GM18868 (cell line): Measurements from ENCODE around the gene QRFP.
"Not testable (repeated sequence)": the region's sequence is repeated elsewhere in the genome, so short reads cannot be mapped to it uniquely, and the experiment has no call there.

Source experiments
- ATAC-seq: cut with Tn5 transposase; IDR thresholded peaks from one replicate; pipeline ENCODE4 v1.9.1; 2021; ENCODE audit warnings: mild to moderate bottlenecking, moderate library complexity; ENCODE audit not compliant: unreplicated experiment

QRFP gene

DNA sequence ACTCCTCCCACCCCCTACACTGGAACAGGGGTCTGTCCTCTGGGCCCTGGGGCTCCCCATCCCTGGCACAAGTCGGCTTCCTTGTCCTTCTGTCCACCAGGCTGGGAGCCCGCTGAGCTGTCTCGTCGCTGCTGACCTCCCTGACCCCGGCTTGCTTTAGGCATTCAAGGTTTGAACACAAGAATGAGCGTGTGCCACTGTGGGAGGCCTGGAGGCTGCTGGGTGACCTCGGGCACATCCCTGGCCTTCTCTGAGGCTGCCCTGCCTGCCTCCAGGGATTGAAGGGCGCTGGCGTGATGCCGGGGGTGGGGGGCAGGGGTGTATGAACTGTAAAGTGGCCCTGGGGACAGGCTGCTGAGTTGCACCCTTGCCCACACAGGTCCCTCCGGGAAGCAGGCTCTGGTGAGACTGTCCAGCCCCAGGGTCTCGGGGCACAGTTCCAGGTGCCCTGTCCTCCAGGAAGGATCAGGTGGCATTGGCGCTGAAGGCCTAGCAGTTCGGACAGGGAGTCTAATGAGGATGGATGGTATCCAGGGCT is 24.2 kb upstream of the QRFP start:
- no peak for ATAC-seq

DNA sequence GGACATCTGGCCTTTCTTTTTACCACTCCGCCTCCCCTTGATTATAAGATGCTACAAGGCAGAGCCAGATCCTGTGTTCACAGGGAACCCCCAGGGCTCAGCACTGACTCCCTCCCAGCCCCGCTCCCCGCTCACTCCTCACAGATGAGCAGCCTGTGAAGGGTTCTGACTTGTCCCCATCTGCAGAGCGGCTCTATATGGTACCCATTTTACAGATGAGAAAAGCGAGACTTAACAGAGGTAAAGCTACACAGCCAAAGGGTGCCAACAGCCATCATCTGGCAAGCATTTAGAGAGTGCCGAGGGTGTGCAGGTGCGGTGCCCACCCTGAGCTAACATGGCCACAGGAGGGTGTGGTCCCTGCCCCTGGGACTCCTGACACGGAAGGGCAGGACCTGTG is 23.6 kb upstream of the QRFP start:
- no peak for ATAC-seq

DNA sequence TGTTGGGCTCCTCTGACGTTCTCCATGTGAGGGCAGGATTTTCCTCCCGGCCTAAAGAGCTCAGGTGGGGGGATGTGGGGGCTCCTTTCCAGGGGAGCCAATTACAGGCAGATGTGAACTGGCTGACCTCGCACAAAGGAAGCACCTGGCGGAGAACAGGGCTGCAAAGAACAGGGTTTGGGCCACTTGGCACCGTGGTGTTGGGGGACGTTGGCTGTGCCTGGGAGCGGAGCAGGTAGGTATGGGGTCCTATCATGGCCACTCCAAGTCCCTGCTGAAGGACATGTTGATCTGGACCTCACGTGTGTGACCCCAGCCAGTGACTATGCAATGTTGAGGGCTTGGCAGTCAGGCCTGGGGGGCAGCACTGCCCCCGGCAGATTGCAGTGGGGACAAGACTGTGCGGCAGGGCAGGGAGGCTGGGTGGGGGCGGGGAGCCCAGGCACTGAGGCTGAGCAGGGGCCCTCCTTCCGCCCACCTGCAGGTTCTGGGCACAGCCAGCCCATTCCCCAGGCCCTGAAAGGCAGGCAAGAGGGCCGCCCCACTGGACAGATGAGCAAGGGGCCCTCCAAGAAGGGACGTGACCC is 23.0 kb upstream of the QRFP start:
- no peak for ATAC-seq

DNA sequence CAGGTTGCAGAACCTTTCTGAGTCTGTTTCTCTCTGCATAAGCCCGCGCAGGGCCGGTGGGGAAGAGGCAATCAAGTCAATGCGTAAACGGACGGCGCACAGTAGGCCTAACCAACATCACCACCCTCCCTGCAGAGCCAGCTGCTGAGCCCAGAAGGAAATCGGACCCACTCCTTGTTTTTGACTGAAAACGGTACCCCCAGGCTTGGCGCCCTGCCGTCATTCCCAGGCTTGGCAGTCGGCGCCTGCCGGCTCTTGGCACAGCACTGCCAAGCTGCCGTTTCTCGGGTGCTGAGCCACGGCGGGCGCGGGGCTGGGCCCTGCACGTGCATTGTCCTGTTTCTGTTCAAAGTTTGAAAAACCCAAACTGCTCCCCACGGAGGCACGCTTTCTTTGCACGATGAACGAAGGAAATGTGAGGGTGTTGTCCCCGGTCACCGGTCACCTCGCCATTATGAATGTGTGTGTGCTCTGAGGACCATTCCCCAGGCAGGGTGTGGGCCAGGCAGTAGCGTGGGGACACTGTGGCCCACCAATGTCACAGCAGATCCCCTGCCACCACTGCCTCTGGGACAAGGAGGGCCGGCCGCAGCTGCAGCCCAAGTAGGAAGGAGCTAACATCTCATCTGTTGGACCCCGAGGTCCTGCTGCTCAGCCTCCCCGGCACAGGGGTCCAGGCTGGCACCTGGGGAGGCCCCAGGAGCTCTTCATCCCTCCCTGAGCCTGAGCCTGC is 22.4 kb upstream of the QRFP start:
- ATAC-seq, result no peak

DNA sequence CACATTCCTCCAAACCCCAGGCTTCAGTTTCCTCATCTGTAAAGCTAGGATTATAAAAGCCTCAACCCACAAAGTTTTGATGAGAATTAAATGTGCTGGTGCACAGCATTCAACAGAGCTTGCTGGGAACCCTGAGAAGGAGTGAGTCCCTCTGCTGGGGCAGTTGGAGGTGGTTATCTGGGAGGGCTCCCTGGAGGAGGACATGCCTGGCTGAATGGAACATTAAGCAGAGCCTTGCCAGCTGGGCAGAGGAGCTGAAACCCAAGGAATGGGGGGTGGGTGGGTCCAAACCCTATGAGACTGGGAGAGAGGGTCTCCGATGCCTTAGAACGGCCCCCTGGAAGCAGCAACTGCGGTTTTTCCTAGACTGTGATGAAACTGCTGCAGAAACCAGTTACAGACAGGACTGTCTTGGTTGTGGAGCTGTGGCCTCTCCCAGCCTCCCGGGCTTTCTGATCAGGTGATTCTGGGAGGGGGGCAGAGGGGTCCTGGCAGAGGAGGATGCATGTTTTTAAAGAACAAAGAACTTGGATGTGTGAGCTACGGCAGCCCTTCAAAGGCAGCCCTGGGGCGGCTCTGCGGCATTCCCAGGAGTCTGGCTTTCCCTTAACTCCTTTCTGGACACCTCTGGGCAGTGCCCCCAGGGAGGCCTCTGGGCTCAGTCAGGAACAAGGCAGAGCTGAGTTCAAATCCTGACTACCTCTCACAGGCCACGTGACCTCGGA is 21.7 kb upstream of the QRFP start:
- no peak for ATAC-seq

DNA sequence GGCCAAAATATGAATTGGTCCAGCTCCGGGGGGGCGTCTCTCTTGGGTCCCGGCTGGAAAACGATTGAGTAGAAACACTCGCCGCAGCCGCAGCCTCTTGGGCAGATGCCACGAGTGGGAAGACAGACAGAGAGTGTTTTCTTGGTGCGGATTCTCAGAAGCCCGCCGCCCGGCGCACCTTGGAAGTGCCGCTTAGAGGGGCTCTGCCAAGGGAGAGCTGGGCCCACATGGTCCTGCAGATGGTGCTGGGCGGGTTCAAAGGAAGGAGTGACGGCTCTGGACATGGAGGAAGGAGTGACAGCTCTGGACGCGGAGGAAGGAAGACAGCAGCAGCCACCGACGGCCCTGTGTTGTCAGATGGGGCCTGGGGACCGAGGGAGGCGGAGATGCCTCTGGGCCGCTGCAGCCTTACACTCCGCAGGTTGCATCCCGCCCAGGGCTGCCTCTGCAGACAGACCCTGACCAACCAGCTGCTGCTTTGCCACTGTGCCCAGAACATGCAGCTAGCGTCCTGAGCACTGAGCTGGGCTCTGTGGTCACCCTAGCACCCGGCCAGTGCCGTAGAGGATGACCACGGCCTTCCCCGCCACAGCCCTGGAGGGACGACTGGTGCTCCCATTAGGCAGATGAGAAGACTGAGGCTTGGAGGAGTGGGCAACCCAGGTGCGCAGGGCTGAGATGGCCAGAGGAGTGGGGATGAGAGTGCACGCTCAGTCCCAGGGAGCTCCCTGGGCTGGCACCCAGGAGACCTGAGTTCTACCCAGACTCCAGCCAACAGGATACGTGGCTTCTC is 20.8 kb upstream of the QRFP start:
- no peak for ATAC-seq

DNA sequence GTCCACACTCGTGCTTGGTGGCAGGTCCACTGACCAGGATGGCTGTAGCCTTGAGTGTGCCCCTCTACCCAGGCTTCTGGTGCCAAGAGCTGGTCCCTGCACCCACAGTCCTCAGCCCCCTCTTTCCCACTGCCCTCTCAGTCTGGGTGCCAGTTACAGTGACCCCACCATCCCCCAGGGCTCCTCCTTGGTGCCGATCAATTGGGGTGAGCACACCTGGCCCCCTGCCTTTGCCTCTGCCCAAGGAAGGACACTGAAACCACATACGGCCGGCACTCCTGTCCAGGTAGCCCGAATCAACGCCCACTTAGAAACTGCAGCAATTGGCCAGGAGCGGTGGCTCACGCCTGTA is 18.5 kb upstream of the QRFP start:
- no peak for ATAC-seq

DNA sequence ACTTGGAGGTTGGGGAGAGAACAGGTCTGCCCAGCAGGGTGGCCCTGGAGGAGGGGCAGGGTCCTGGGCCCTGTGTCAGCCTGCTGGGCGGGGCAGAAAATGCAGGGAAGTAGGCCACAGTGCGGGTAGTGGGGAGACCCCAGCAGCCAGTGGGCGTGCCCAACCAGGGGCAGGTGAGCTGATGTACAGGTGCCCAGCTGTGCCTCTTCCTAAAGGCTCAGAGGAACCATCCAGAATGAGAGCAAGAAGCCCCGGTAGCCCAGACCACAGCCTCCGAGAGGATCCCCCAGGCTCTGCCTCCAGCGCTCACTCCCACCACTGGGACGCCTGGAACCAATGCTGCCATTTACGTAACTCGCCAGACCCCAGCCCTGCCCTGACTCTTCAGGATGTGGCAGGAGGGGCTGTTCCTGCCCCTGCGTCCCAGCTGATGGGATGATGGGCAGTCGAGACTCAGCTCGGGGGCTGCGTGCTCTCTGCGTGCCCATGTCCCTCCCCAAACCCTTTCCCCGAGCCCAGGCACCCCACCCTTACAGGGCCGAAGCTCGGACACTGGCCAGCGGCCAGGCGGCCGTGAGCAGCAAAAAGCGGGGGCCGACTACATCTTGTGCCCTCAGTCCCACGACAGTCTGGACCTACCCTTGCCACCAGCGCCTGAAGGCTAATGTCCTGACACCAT is 17.9 kb upstream of the QRFP start:
- no peak for ATAC-seq

DNA sequence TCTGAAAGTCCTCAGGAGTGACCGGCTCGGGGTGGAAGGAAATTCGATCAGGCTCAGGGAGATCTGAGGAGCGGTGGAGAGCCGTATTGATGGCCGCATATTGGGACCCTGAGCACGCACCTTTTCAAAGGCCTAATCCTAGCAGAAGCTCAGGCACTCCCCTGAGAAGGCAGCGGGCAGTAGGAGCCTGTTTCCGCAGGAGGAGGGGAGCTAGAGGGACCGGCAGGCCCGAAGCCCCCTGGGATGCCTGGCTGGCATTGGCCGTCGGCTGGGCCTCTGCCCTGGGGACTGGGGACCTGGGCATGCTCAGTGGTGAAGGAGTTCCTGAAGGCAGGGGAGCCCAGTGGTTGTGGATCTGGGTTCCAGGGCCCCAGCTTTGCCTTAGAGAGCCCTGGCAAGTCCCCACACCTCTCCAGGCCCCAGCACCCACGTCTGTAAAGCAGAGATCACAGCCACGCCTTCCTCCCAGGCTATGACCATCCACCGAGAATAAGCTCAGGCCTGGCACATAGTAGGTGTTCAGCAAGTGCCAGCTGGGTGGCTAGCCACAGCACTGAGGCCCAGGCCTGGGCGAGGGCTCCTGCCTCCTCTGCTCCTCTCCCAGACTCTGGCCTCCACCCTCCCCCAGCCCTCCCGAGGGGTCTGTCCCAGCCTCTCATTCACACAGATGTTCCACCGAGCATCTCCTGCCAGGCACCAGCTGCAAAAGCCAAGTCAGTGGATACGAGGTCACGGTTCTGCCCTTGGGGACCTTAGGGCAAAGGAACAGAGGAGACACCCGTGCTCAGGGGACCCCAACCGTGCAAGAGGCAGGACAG is 17.2 kb upstream of the QRFP start:
- no peak for ATAC-seq

DNA sequence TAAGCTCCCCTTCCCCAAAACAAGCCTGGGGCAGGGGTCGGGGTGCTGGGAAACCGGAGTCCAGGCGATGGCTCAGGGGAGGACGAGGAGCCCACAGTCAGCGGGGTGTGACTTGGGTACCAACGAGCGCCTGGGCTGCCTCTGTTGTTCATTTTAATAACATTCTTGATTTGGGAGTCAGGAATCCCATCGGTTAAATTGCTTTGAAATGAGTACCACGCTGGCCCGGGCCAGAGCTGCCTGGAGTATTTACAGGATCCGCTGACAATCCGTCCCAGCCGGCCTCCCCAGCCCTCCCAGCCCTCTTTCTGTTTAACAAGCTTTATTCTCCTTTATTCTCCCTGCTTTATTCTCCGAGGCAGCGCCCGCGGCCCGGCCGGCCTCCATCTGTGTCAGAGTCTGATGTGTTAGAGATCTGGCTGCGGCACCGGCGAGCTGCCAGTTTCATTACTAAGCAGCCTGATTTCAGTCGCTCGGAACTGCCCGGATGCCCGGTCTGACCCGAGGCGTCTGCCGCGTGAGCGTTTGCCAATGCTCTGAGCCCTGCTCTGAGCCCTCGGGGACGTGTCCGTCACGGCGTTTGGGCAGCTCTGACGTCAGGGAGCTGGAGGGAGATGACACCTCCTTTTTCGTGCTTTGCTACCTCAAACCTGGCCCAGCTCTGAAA is 16.5 kb upstream of the QRFP start:
- ATAC-seq, result no peak

DNA sequence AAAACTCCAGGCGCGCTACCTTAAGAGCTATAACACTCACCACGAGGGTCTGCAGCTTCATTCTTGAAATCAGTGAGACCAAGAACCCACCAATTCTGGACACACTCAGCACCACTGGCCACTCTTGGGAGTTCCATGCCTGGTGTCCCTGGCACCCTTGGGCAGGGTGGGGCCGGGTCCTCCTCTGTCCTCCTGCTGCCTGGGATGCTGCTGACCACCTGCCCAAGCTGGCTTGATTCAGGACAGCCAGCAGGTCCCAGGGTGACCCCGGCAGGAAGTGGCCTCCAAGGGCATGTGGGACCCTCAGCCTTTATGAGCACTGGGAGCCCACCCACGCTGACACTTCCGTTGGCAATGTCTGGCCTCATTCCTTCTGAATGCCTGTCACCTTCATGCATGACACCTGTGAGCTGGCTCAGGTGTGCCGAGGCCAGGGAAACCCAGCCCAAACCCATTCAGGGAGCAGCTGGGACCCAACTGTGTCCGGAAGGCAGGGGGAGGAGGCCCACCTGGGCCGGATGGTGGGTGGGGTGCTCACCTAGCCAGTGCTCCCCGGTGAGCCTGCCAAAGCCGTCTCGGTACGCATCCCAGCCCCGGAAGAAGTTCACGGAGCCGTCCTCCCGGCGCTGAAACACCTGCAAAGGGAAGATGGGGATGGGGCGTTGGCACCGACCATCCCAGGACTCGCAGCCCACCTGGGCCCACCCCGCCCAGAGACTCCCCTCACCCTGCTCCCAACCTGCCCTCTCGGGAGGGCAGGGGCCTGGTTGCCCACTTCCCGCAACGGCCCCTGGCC is 14.8 kb upstream of the QRFP start:
- ATAC-seq, result no peak

DNA sequence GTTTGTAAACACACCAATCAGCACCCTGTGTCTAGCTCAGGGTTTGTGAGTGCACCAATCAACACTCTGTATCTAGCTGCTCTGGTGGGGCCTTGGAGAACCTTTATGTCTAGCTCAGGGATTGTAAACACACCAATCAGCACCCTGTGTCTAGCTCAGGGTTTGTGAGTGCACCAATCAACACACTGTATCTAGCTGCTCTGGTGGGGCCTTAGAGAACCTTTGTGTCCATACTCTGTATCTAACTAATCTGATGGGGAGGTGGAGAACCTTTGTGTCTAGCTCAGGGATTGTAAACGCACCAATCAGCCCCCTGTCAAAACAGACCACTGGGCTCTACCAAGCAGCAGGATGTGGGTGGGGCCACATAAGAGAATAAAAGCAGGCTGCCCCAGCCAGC is 14.1 kb upstream of the QRFP start:
- not testable (repeated sequence) for ATAC-seq

DNA sequence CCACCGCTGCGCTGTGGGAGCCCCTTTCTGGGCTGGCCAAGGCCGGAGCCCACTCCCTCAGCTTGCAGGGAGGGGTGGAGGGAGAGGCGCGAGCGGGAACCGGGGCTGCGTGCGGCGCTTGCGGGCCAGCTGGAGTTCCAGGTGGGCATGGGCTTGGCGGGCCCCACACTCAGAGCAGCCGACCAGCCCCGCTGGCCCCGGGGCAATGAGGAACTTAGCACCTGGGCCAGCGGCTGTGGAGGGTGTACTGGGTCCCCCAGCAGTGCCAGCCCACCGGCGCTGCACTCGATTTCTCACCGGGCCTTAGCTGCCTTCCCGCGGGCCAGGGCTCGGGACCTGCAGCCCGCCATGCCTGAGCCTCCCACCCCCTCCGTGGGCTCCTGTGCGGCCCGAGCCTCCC is 13.4 kb upstream of the QRFP start:
- not testable (repeated sequence) for ATAC-seq

DNA sequence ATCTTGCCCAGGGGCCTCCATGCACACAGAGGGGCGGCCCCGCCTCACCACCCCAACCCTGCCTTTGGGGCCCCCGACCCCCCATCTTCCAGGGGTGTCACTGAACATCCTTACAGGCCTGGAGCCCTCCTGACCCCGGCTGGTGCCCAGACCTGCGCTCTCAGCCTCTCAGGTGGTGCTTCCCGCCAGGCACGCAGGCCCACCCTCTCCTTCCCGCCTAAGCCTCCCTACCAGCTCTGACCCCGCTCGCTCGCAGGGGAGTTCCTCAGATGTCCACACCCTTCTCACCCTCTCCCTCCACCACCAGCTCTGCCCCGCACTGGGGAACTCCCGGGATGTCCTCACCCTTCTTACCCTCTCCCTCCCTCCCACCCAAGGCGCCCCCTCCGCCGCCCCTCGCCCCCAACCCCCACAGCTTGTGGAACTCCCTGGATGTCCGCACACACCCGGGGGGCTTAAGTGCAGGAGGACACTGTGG is 12.3 kb upstream of the QRFP start:
- no peak for ATAC-seq

DNA sequence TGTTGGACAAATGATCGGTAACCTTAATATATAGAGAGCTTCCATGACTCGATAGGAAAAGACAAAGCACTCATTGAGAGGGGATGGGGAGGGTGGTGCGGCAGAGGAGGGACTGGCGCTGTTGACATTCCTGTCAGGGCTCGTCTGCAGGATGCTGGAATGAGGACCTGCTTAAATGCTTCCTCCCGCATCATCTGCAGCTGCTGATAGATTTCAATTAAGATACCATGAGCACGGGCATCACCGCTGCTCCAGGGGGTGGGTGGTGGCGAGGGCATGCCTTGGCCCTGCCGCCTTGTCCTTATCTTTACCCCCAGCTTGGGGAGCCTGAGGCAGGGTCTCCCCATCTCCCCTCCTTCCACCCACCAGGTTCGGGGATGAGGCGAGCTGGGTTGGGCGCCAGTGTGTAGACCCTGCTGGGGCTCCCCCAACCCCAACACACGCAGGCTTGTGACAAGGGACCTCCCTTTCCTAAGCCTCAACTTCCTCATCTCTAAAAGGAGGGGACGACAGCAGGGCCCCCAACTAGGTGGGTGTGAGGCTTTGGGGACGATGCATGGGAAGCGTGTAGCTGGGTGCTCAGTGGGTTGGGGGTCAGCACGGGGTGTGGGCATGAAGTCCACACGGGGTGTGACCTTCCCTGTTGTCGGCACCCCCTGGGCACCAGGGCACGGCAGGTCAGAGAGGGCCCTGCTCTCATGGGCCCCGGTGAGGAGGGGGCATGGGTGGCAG is 11.7 kb upstream of the QRFP start:
- ATAC-seq, result no peak

DNA sequence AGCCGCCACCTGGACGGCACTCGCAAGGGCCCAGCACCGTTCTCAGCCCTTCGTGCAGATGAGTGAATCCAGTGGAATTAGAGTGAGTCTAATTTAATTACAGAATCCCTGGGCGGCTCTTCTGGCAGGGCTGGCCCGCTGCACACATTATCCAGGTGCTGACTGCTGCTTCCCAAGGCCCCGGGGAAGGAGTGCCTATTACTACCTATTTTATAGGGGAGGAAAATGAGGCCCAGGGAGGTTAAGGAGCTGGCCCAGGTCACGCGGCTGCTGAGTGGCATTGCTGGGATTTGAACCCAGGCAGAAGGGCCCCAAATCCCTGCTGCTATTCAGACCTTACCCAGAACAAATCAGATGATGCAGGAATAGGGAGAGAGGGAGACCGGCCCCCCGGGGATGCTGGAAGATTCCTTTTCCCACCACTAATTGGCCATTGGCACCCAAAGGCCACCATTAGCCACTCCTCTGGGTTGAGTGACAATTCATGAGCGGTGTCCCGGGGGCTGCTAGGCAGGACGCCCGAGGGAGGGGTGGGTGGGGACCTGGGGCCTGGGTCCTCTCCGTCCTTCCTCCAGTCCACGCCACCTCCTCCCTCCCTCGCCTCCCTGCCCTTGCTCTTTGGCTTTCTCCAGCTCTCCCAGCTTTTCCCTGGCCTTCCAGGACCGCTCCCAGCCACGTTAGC is 10.3 kb upstream of the QRFP start:
- ATAC-seq, result no peak
